Mononuclear cell (primary cell): Measurements from ENCODE around the gene RCOR1. TPM values are rescaled to one million over a fixed set of nuclear protein-coding genes. Genes with fewer than 3 reads are reported as not detected.
A peak's percentile ranks its signal among the peaks of the same experiment; 100 is the strongest.

ENCODE experiments used
- H3K27me3 ChIP-seq: 2 replicates; pipeline ENCODE4 v1.6.0; 2011; ENCODE audit warnings: low read length, control low read depth; ENCODE audit not compliant: insufficient read depth
- H3K4me1 ChIP-seq: 2 replicates; pipeline ENCODE4 v1.5.1; 2011; ENCODE audit warnings: mild to moderate bottlenecking, low read length, control low read depth; ENCODE audit not compliant: insufficient read depth
- H3K4me3 ChIP-seq: 2 replicates; pipeline ENCODE4 v1.5.1; 2011; ENCODE audit warnings: mild to moderate bottlenecking, low read length, moderate library complexity
- H3K9me3 ChIP-seq: 2 replicates; pipeline ENCODE4 v1.5.1; 2011; ENCODE audit warnings: low read depth, mild to moderate bottlenecking, control low read depth, low read length
- total RNA-seq: library from RNA; depleted of rRNA; stranded (reverse); fragments of >200 nt; gene quantifications from one replicate; pipeline ENCODE4 v1.2.3, GENCODE V29; 2012

Gene RCOR1
- total RNA-seq, 1 donor: 32.6 TPM

- H3K4me3 ChIP-seq: peak within 1 kb of the TSS; percentile 90
- no peaks in the 10 kb centered on the region for H3K9me3 ChIP-seq
- peaks cover 63% of the 10 kb centered on the region for H3K4me1 ChIP-seq
- no peaks in the 10 kb centered on the region for H3K27me3 ChIP-seq
Measured at GRCh38 chr14:102776761-102777710, 184.6 kb downstream of the RCOR1 start, which contains the start of gene TRAF3. TRAF3 (plus strand) TSS chr14:102777449; CDS start chr14:102870202, 92,753 bp downstream.

GRCh38 chr14:102777711-102778337 lies 185.4 kb downstream of the RCOR1 start:
- H3K4me1 ChIP-seq: peaks cover 66% of the 10 kb centered on the region
- H3K27me3 ChIP-seq: no peaks in the 10 kb centered on the region
- H3K4me3 ChIP-seq: peak overlapping the region; percentile 90

GRCh38 chr14:102778338-102779083 lies 186.1 kb downstream of the RCOR1 start:
- H3K4me3 ChIP-seq: peak overlapping the region; percentile 90
- peaks cover 69% of the 10 kb centered on the region for H3K4me1 ChIP-seq
- no peaks in the 10 kb centered on the region for H3K27me3 ChIP-seq
- H3K9me3 ChIP-seq: no peaks in the 10 kb centered on the region

More at GRCh38 chr14:102777711-102778337, 185.4 kb downstream of the RCOR1 start:
- no peaks in the 10 kb centered on the region for H3K9me3 ChIP-seq

GRCh38 chr14:102779084-102779462 lies 186.6 kb downstream of the RCOR1 start:
- peaks cover 71% of the 10 kb centered on the region for H3K4me1 ChIP-seq
- H3K27me3 ChIP-seq: no peaks in the 10 kb centered on the region
- peak overlapping the region; percentile 90 for H3K4me3 ChIP-seq
- no peaks in the 10 kb centered on the region for H3K9me3 ChIP-seq

GRCh38 chr14:102779574-102780315 lies 187.3 kb downstream of the RCOR1 start:
- Histone ChIP-seq H3K4me3 (no peak overlapping the region), H3K9me3 (no peaks in the 10 kb centered on the region), H3K4me1 (peaks cover 70% of the 10 kb centered on the region), H3K27me3 (no peaks in the 10 kb centered on the region)

Other genes with a start within 250 kb of the RCOR1 start
- gene CINP, start 229.8 kb upstream of the RCOR1 start, total RNA-seq: 20.6 TPM
- gene TECPR2, start 229.7 kb upstream of the RCOR1 start, total RNA-seq: 2.7 TPM
- gene ANKRD9, start 82.9 kb upstream of the RCOR1 start, total RNA-seq: 12.4 TPM
- gene TRAF3, start 184.8 kb downstream of the RCOR1 start, total RNA-seq: 42.4 TPM